Measurements from ENCODE around the gene RASAL2.

- no peak for TF ChIP-seq CTCF (IDR thresholded peaks at IDR 0.05)
- TF ChIP-seq POLR2AphosphoS5 (IDR thresholded peaks at IDR 0.05), result no peak
- no peak for TF ChIP-seq POLR2A (IDR thresholded peaks at IDR 0.05)
- no peak for TF ChIP-seq EP300 (IDR thresholded peaks at IDR 0.05)
These were observed 277.3 kb downstream of the RASAL2 start for GRCh38 chr1:178371235-178371634.
